Measurements from ENCODE around the gene UBE2V1. TPM values are rescaled to one million over a fixed set of nuclear protein-coding genes. Genes with fewer than 3 reads are reported as not detected.

UBE2V1 gene
- total and polyA plus RNA-seq, 2 of the 13 experiments (the other 11 are each of a cell fraction or from before 2014, with no cell fraction given), result 81.3 to 132 TPM

DNA sequence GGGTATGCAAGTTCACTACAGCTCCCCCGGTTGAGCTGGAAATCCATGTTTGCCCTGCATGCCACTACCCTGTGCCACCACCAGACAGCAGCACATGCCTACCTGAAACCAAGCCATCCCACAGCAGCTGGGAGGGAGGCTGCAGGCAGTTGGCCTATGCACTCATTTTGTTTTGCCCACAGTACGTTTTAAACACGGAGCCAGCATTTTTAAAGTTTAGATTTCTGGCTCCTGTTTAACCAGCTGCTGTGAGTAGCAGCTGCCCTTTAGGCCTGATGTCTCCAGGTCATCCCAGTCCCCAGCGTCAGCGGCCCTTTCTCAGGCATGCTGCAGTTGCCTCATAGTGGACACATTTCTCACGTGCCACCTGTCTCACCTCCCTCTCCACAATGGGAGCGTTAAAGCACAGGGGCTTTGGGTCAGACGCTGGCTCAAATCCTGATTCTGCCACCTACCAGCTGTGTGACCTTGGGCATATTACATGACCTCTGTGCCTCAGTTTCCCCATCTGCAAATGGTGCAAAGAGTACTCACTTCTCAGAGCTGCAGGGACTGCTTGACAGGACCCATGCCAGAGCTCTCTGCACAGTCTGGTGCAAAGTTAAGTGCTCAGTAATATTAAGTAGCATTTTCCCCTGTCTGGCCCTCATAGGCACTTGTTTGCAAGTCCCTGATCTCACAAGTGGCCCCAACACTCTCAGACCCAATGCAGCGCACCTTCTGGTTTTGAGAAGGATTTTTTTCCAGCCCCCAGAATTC, 8.2 kb upstream of the UBE2V1 start (continued):
- TF ChIP-seq, protein P1, sequence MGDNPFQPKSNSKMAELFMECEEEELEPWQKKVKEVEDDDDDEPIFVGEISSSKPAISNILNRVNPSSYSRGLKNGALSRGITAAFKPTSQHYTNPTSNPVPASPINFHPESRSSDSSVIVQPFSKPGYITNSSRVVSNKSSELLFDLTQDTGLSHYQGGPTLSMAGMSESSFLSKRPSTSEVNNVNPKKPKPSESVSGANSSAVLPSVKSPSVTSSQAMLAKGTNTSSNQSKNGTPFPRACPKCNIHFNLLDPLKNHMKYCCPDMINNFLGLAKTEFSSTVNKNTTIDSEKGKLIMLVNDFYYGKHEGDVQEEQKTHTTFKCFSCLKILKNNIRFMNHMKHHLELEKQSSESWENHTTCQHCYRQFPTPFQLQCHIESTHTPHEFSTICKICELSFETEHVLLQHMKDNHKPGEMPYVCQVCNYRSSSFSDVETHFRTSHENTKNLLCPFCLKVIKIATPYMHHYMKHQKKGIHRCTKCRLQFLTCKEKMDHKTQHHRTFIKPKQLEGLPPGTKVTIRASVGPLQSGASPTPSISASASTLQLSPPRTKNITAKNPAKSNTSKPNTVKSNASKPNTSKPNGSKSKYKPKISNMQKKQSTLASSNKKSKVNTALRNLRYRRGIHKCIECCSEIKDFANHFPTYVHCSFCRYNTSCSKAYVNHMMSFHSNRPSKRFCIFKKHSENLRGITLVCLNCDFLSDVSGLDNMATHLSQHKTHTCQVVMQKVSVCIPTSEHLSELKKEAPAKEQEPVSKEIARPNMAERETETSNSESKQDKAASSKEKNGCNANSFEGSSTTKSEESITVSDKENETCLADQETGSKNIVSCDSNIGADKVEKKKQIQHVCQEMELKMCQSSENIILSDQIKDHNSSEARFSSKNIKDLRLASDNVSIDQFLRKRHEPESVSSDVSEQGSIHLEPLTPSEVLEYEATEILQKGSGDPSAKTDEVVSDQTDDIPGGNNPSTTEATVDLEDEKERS (CRISPR knock-in tag; IDR thresholded peaks at IDR 0.05), result peak; percentile 46; the same call in 1 of the 2 replicates
- TF ChIP-seq, protein P2, sequence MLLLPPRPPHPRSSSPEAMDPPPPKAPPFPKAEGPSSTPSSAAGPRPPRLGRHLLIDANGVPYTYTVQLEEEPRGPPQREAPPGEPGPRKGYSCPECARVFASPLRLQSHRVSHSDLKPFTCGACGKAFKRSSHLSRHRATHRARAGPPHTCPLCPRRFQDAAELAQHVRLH (CRISPR knock-in tag; IDR thresholded peaks at IDR 0.05; ENCODE audit: borderline replicate concordance, low read depth), result peak; percentile 80; the same call in 1 of the 2 replicates
- TF ChIP-seq YEATS2 (CRISPR knock-in tag; IDR thresholded peaks at IDR 0.05; ENCODE audit: borderline replicate concordance), result peak; percentile 68; the same call in 1 of the 2 replicates
- TF ChIP-seq KDM3A (CRISPR knock-in tag; IDR thresholded peaks at IDR 0.05; ENCODE audit: low read depth), result peak; percentile 69
- TF ChIP-seq SMARCC2 (IDR thresholded peaks at IDR 0.05), result no peak
- TF ChIP-seq TGIF2 (CRISPR knock-in tag; IDR thresholded peaks at IDR 0.05), result peak; percentile 79
- TF ChIP-seq, protein P3, sequence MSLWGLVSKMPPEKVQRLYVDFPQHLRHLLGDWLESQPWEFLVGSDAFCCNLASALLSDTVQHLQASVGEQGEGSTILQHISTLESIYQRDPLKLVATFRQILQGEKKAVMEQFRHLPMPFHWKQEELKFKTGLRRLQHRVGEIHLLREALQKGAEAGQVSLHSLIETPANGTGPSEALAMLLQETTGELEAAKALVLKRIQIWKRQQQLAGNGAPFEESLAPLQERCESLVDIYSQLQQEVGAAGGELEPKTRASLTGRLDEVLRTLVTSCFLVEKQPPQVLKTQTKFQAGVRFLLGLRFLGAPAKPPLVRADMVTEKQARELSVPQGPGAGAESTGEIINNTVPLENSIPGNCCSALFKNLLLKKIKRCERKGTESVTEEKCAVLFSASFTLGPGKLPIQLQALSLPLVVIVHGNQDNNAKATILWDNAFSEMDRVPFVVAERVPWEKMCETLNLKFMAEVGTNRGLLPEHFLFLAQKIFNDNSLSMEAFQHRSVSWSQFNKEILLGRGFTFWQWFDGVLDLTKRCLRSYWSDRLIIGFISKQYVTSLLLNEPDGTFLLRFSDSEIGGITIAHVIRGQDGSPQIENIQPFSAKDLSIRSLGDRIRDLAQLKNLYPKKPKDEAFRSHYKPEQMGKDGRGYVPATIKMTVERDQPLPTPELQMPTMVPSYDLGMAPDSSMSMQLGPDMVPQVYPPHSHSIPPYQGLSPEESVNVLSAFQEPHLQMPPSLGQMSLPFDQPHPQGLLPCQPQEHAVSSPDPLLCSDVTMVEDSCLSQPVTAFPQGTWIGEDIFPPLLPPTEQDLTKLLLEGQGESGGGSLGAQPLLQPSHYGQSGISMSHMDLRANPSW (CRISPR knock-in tag; IDR thresholded peaks at IDR 0.05; ENCODE audit: borderline replicate concordance), result peak; percentile 53; the same call in 1 of the 2 replicates
- TF ChIP-seq SP4 (CRISPR knock-in tag; IDR thresholded peaks at IDR 0.05), result peak; percentile 32; the same call in 1 of the 2 replicates
- TF ChIP-seq MAFG (CRISPR knock-in tag; IDR thresholded peaks at IDR 0.05), result no peak
- TF ChIP-seq KLF6 (CRISPR knock-in tag; IDR thresholded peaks at IDR 0.05), result no peak
- 0 out of 2 replicates have a peak, but pooled peaks have one; percentile 45 for TF ChIP-seq RCOR2 (CRISPR knock-in tag; IDR thresholded peaks at IDR 0.05)
- TF ChIP-seq SNRNP70 (IDR thresholded peaks at IDR 0.05; ENCODE audit: low read depth, low read length), result no peak
- peak; percentile 87; the same call in 1 of the 2 replicates for TF ChIP-seq MAZ (IDR thresholded peaks at IDR 0.05; ENCODE audit: borderline replicate concordance, low read depth, low read length)
- no peak; the same call in 1 of the 2 replicates for TF ChIP-seq MAZ (CRISPR knock-in tag; IDR thresholded peaks at IDR 0.05; ENCODE audit: low read depth)
- TF ChIP-seq, protein P4, sequence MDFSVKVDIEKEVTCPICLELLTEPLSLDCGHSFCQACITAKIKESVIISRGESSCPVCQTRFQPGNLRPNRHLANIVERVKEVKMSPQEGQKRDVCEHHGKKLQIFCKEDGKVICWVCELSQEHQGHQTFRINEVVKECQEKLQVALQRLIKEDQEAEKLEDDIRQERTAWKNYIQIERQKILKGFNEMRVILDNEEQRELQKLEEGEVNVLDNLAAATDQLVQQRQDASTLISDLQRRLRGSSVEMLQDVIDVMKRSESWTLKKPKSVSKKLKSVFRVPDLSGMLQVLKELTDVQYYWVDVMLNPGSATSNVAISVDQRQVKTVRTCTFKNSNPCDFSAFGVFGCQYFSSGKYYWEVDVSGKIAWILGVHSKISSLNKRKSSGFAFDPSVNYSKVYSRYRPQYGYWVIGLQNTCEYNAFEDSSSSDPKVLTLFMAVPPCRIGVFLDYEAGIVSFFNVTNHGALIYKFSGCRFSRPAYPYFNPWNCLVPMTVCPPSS (IDR thresholded peaks at IDR 0.05), result no peak
- TF ChIP-seq, protein P5, sequence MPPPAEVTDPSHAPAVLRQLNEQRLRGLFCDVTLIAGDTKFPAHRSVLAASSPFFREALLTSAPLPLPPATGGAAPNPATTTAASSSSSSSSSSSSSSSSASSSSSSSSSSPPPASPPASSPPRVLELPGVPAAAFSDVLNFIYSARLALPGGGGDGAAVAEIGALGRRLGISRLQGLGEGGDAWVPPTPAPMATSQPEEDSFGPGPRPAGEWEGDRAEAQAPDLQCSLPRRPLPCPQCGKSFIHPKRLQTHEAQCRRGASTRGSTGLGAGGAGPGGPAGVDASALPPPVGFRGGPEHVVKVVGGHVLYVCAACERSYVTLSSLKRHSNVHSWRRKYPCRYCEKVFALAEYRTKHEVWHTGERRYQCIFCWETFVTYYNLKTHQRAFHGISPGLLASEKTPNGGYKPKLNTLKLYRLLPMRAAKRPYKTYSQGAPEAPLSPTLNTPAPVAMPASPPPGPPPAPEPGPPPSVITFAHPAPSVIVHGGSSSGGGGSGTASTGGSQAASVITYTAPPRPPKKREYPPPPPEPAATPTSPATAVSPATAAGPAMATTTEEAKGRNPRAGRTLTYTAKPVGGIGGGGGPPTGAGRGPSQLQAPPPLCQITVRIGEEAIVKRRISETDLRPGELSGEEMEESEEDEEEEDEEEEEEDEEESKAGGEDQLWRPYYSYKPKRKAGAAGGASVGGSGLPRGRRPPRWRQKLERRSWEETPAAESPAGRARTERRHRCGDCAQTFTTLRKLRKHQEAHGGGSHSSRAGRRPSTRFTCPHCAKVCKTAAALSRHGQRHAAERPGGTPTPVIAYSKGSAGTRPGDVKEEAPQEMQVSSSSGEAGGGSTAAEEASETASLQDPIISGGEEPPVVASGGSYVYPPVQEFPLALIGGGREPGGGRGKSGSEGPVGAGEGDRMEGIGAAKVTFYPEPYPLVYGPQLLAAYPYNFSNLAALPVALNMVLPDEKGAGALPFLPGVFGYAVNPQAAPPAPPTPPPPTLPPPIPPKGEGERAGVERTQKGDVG (CRISPR knock-in tag; IDR thresholded peaks at IDR 0.05; ENCODE audit: borderline replicate concordance), result 0 out of 2 replicates have a peak, but pooled peaks have one; percentile 11
- TF ChIP-seq PCBP2 (optimal IDR thresholded peaks at IDR 0.05; ENCODE audit: low read depth, low read length, poor library complexity, severe bottlenecking), result no peak
- TF ChIP-seq SNAPC2 (CRISPR knock-in tag; IDR thresholded peaks at IDR 0.05), result no peak
